ENCODE data around the gene CD8A.

DNA sequence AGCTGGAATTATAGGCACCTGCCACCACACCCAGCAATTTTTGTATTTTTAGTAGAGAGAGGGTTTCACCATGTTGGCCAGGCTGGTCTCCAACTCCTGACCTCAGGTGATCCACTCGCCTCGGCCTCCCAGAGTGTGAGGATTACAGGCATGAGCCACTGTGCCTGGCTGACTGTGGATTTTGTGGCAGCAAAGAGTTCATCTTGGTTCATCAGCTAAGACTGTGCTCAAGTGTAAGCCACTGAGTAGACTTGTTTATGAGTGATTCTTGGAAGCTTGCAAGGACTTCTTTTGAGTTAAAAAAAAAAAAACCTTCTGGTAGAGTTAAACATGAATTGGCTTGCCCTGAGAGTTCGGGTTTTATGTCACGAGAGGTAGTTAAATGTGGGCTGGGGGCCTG lies 36.2 kb upstream of the CD8A start:
- TF ChIP-seq ZC3H10 (CRISPR knock-in tag; IDR thresholded peaks at IDR 0.05): no peak
- TF ChIP-seq SNAI2 (CRISPR knock-in tag; IDR thresholded peaks at IDR 0.05): no peak
- TF ChIP-seq, protein P1, sequence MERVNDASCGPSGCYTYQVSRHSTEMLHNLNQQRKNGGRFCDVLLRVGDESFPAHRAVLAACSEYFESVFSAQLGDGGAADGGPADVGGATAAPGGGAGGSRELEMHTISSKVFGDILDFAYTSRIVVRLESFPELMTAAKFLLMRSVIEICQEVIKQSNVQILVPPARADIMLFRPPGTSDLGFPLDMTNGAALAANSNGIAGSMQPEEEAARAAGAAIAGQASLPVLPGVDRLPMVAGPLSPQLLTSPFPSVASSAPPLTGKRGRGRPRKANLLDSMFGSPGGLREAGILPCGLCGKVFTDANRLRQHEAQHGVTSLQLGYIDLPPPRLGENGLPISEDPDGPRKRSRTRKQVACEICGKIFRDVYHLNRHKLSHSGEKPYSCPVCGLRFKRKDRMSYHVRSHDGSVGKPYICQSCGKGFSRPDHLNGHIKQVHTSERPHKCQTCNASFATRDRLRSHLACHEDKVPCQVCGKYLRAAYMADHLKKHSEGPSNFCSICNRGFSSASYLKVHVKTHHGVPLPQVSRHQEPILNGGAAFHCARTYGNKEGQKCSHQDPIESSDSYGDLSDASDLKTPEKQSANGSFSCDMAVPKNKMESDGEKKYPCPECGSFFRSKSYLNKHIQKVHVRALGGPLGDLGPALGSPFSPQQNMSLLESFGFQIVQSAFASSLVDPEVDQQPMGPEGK (CRISPR knock-in tag; IDR thresholded peaks at IDR 0.05; ENCODE audit: borderline replicate concordance): no peak
- no peak for TF ChIP-seq PPARA (CRISPR knock-in tag; IDR thresholded peaks at IDR 0.05; ENCODE audit: borderline replicate concordance)
- no peak for TF ChIP-seq ZNF565 (CRISPR knock-in tag; conservative IDR thresholded peaks at IDR 0.05; ENCODE audit: low read depth)
- TF ChIP-seq ARNTL (CRISPR knock-in tag; IDR thresholded peaks at IDR 0.05; ENCODE audit: borderline replicate concordance, low read depth): no peak
- no peak for TF ChIP-seq ZFP3 (CRISPR knock-in tag; IDR thresholded peaks at IDR 0.05)
- no peak for TF ChIP-seq ZFP30 (CRISPR knock-in tag; IDR thresholded peaks at IDR 0.05)
- no peak for TF ChIP-seq RARB (CRISPR knock-in tag; IDR thresholded peaks at IDR 0.05)
- no peak for TF ChIP-seq ISL1 (CRISPR knock-in tag; IDR thresholded peaks at IDR 0.05)

All from SK-N-SH treated with all-trans-retinoic acid at 6 μM for 48 hours (cell line).